ENCODE measurements around the gene DOCK4. TPM values are rescaled to one million over a fixed set of nuclear protein-coding genes. Genes with fewer than 3 reads are reported as not detected.

The DOCK4 gene
- polyA plus RNA-seq, 1 donor: 7.5 TPM

- no peak for DNase-seq (ENCODE audit: low read depth)
Observed at GRCh38 chr7:111900283-111900682, 305.9 kb downstream of the DOCK4 start.

- DNase-seq (ENCODE audit: low read depth): no peak
Observed at GRCh38 chr7:111895049-111895448, 311.1 kb downstream of the DOCK4 start.

GRCh38 chr7:111894518-111894917 is 311.7 kb downstream of the DOCK4 start:
- no peak for DNase-seq (ENCODE audit: low read depth)

GRCh38 chr7:111893190-111893589 is 313.0 kb downstream of the DOCK4 start:
- DNase-seq (ENCODE audit: low read depth): no peak

GRCh38 chr7:111892588-111892987 is 313.6 kb downstream of the DOCK4 start:
- DNase-seq (ENCODE audit: low read depth): no peak

- DNase-seq (ENCODE audit: low read depth): no peak
Observed at GRCh38 chr7:111887734-111888133, 318.5 kb downstream of the DOCK4 start.

GRCh38 chr7:111886233-111886632 is 320.0 kb downstream of the DOCK4 start:
- no peak for DNase-seq (ENCODE audit: low read depth)

GRCh38 chr7:111883241-111883640 is 323.0 kb downstream of the DOCK4 start:
- DNase-seq (ENCODE audit: low read depth): no peak

GRCh38 chr7:111878785-111879184 is 327.4 kb downstream of the DOCK4 start:
- DNase-seq (ENCODE audit: low read depth): no peak

GRCh38 chr7:111877931-111878330 is 328.3 kb downstream of the DOCK4 start:
- DNase-seq (ENCODE audit: low read depth): no peak

- no peak for DNase-seq (ENCODE audit: low read depth)
Observed at GRCh38 chr7:111873963-111874690, 332.1 kb downstream of the DOCK4 start.

GRCh38 chr7:111873326-111873646 is 332.9 kb downstream of the DOCK4 start:
- DNase-seq (ENCODE audit: low read depth): no peak

- no peak for DNase-seq (ENCODE audit: low read depth)
Observed at GRCh38 chr7:111872450-111873325, 333.5 kb downstream of the DOCK4 start.

- no peak for DNase-seq (ENCODE audit: low read depth)
Observed at GRCh38 chr7:111871283-111871682, 334.9 kb downstream of the DOCK4 start.

- DNase-seq (ENCODE audit: low read depth): no peak
Observed at GRCh38 chr7:111869280-111869679, 336.9 kb downstream of the DOCK4 start.

GRCh38 chr7:111867348-111867931 is 338.8 kb downstream of the DOCK4 start:
- DNase-seq (ENCODE audit: low read depth): no peak

- DNase-seq (ENCODE audit: low read depth): no peak
Observed at GRCh38 chr7:111866787-111867186, 339.4 kb downstream of the DOCK4 start.

GRCh38 chr7:111865430-111865829 is 340.8 kb downstream of the DOCK4 start:
- DNase-seq (ENCODE audit: low read depth): no peak

- no peak for DNase-seq (ENCODE audit: low read depth)
Observed at GRCh38 chr7:111864291-111864976, 341.8 kb downstream of the DOCK4 start.

- DNase-seq (ENCODE audit: low read depth): no peak
Observed at GRCh38 chr7:111863269-111863668, 342.9 kb downstream of the DOCK4 start.

- DNase-seq (ENCODE audit: low read depth): no peak
Observed at GRCh38 chr7:111860248-111860647, 346.0 kb downstream of the DOCK4 start.

- no peak for DNase-seq (ENCODE audit: low read depth)
Observed at GRCh38 chr7:111858331-111858730, 347.9 kb downstream of the DOCK4 start.
